GM18873 (cell line): ENCODE measurements around the gene PVALEF.

ENCODE experiments used
- ATAC-seq: cut with Tn5 transposase; IDR thresholded peaks from one replicate; pipeline ENCODE4 v1.9.1; 2021; ENCODE audit warnings: mild to moderate bottlenecking, moderate library complexity, moderate number of reproducible peaks; ENCODE audit not compliant: unreplicated experiment, low FRiP score

Gene PVALEF

DNA sequence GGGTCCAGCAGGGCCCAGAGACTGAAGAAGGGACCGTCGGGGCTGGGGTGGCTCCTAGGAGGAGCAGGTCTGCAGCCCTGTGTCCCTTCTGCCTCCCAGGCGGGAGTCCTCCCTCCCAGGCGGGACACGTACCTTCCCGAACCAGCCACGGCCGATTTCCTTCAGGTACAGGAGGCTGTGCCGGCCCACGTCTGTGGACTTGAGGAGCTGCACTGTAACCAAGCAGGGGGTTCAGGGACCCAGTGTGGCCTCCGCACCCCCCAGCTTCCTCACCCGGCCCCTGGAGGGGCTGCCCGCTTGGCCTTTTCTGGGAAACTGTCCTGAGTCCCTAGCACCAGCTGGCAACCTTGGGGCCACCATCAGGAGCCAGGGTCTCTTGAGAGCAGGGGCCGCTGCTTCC lies 37.0 kb upstream of the PVALEF start:
- ATAC-seq: no peak

DNA sequence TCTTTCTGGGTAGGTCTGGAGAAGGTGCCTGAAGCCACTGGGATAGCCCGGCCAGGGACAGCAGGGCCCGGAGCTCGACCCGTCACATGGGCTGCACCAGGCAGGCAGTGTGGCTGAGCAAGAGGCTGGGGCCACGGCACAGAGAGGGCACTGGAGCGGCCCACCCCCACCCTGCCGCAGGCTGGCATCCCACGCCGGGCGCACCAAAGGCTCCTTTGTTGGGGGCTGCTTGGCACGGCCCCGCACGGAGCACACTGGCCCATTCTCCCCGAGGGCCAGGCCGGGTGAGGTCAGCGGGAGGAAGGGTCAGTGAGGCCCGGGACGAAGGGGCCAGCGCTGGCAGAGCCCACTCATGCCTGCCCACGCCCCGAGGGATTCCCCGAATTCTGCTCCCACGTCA lies 36.5 kb upstream of the PVALEF start:
- ATAC-seq: no peak

DNA sequence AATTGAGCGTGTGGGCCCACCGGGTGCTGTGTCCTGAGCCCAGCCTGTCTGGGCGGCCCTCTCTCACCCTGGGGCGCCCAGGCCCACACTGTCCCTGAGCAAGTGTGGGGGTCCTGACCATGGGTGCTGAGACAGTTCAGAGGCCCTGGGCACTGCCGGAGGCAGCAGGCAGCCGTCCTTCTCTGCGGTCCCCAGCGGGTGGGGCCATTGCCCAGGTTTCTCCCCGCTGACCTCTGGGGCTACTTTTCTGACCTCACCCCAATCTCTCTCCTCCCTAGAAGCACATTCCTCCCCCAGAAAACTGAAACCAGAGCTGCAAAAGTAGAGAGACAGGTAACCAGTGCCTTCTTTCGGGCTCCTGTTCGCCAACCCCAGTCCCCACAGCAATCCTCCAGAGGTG lies 36.0 kb upstream of the PVALEF start:
- no peak for ATAC-seq

DNA sequence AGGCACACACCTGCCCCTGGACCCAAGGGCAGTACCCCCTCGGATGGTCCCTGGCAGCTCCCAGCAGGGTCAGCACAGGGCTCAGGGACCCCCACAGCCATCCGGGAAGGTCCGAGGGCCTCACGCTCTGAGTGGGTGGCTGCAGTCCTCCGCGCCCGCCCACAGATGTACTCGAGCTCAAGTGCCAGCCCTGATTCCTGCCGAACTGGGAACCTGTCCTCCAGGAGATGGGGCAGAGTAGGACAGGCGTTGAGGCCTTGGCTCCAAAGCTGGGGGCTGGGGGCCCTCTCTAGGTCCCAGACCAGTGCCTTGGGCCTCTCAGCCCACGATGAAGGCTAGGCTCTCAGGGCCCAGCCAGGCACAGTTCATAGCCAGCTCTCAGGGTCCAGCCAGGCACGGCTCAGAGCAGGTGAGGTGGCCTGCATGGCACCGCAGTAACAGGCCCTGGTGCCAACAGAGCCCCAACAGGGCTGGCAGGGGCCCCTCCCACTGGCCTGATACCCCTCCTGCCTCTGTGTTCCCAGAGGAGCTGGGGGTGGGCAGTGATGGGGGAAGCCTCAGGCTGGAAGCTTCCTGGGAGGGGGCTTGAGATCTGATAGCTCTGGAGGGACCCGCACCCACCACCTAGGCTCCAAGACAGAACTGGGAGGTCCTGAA lies 35.5 kb upstream of the PVALEF start:
- ATAC-seq: no peak

DNA sequence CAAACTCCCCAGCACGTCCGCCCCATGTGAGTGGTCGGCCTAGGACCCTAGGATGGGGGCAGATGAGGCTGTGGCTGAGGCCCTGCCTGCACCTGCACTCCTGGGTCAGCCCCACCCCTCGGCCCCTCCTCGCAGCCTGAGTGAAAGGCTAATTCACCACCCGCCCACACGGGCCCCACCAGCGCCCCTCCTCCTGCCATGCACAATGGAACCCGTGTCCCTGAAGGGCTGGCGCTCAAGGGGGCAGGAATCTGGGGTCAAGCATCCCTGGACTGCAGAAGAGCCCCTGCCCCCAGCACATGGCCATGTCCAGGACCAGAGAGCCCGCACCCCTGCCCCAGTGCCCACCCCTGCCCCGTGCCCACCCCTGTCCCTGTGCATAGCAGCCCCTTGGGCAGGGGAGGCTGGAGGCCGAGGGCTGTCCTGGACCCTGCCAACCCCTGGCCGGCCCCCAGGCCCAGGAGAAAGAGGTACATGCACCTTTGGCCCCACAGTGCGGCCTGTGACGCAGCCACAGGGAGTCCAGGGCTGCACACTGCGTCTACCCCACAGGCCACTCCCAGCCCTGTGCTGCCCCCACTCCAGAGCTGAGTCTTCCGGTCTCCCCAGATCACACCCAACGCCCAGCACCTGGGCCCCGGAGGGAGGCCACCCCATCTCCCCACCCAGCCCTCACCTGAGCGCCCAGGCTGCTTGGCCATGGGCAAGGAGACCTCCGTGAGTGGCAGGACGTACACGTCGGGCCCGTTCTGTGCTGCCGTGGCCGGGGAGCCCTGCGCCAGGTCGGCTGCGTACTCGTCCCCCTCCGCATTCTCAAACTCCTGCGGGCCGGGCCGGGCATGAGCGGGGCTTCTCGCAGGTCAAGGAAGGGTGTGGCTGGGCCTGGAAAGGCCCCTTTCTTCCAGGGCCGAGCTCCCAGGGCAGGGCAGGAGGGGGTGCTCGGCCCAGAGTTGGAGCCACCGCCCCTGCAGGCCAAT lies 34.6 kb upstream of the PVALEF start:
- no peak for ATAC-seq

DNA sequence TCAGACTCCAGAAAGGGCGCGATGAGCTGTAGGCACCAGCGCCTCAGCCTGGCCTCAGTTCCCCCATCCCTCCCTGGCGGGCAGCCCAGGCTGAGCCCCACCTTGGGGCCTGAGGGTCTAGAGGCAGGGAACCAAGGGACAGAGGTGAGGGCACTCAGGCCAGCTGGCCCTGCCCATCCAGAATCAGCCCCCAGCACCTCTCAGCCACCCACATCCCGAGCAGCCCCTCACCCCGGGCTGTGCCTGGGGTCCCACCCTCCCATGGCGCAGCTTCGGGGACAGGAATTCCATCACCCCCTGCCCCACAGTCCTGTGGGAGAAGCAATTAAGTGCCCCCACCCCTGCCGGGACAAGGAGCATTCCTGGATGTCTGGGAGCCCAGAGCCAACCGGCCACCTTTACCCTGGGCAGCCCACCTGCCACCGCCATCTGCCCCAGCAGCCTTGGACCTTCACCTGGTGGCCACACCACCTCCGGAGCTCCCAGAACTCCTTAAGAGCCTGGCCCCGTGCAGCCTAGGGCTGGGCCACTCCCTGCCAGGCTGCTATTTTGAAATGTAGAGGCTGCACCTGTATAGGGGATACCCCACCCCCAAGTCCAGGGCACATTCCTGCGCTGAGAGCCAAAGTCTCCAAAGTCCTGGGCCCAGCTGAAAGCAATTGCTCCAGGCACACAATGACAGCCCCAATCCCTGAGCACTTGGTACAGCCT lies 33.7 kb upstream of the PVALEF start:
- no peak for ATAC-seq

DNA sequence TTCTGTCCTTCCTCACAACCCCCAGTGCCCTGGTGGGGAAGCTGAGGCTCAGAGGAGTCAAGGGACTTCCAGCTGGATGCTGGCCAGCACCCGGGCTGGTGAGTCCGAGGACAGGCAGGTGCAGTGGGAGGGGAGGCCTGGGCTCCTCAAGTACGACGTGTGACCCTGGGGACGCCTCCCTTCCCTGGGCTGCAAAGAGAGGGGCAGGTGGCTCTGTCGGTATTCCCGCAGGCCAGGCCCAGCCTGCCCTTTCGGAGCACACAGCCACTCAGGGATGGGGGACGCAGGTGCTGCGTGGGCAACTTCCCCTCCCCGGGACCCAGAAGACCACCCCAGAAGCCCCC lies 33.1 kb upstream of the PVALEF start:
- ATAC-seq: no peak

DNA sequence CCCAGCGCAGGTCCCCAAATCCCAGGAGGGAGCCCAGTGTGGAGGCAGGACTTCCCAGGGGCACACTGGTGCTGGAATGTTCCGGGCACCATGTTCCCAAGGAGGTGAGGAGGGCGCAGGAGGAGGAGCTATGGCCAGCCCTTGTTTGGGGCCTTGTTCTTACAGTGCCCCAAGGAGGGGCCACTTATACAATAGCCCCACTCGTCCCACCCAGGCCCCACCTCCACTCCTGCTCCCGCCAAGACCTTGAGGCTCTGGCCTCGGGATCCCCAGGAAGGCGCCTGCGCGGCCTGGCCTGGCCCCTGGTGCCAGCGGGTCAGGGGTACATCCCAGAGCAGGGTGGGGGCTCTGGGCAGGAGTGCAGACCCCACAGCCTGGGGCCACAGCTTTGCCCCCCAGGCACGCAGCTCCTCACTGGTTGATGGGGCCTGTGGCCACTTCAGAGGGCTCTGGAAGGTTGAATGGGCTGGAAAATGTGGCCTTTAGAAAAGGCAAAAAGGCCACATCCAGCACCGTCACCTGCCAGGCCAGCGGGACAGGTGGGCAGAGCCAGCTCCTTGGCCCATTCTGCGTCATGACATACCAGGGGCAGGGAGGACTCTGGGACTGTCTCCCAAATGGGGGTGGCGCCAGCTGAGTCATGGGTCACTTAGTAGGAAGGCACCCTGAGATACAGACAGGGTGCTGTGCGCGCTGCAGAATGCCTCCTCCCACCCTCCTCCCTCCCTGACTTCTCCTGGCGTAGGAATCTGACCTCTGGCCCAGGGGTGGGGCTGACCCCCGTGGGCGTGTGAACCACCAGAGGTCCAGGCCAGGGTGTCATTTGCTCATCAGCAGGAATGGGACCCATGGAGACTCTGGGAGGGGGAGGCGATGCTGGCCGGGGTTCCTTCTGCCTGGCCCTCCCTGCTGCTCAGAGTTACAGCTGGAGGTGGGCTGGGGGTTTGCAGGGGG lies 32.3 kb upstream of the PVALEF start:
- no peak for ATAC-seq

DNA sequence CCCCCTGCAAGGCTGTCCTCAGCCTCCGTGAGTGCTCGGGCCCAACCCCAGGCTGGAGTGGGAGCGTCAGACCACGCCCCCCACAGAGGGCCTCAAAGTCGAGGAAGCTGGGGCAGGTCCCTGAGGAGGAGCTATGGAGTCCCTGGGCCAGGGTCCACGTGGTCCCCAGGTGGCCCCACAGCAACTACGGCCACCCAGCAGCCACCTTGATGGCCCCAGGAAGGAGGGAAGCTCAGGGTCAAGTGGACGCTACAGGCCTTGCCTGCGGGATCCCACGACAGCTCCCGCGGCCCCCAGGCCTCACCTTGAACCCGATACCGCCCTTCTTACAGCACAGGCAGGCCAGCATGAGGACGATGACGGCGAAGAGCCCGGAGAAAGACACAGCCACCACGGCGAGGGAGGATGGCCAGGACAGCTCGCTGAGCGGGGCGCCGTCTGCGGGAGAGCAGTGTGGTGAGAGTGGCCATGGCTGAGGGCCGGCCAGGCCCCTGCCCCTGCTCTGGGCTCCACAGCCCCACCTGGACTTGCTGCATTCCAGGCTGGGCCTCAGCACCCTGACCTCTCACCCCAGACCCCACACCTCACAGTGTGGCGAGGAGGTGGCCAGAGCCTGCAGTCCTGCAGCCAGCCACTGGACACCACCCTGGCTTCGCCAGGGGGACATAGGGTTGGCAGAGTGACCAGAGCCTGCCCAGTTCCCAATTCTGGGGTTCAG lies 31.1 kb upstream of the PVALEF start:
- no peak for ATAC-seq

DNA sequence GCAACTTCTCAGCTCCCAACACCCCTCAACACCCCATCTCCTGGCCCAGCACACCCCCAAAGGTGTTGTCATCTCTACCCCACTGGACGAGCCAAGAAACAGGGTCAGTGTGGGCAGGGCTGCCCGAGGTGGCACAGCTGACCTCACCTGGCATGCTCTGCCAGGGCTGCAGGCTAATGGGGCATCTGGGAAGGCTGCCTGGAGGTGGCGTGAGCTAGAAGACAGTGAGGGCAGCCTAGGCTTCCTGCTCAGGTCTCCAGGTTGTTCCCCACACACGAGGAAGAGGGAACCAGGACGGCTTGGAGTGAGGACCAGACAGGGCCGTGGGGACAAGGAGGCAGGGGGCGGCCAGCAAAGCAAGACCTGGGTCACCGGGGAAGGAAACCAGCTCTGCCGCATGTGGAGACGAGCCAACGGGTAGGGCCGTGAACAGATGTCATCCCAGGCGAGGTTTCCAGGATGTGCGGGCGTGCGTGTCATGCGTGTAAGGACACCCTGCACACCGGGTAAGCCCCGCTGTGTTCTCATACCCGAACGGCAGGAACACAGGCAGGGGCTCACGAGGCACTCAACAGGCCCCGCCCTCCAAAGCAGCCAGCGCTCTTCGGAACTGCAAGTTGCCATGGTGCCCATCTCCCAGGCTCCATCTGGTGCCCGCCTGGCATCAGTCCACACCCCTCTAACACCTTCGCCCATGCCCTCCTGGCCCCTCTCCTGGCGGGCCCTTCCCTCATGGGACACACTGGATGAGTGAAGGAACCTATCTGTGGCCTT lies 29.6 kb upstream of the PVALEF start:
- no peak for ATAC-seq

DNA sequence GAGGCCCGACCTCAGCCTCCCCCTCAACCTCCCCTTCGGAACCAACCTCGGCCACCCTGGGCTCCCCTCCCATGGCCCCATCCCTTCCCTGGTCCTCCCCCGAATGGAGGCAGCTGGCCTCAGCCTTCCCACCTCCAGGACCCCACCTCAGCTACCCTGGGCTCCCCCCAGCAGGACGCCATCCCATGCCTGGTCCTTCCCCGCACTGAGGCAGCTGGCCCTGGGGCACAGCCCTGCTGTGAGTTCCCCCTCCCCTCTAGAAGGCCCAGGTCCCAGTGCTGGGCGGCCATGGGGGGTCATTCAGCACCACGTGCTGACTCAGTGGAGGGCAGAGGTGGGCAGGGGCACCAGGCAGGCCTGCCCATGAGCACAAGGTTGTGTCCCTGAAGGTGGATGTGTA lies 28.9 kb upstream of the PVALEF start:
- no peak for ATAC-seq

DNA sequence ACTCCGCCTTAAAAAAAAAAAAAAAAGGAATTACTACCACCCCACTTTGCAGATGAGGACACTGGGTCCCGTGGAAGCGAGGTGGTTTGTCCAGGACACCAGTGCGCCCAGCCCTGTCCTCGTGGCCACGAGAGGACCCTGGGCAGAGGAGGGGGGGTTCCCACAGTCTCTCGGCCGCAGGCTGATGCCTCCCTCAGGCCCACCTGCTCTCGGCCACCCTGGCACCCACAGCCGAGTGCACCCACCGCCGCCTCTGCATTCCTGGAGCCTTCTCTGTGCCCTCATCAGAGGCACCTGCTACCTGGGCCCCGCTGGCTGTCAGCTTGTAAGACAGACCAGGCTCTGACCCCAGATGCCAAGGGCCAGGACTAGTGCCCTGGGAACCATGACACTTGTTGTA lies 28.1 kb upstream of the PVALEF start:
- ATAC-seq: no peak

DNA sequence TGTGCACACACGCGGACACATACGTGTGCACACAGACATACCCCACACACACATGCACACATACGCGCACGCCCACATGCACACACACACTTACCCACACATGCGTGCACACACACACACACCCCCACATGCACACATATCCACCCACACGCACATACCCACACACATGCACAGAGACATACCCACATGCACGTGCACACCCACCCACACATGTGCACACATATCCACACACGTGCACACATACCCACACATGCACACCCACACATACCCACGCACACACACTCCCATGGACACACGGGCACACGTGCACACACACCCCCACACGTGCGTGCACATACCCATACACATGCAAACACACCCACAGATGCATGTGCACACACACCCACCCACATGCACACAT lies 27.2 kb upstream of the PVALEF start:
- no peak for ATAC-seq

DNA sequence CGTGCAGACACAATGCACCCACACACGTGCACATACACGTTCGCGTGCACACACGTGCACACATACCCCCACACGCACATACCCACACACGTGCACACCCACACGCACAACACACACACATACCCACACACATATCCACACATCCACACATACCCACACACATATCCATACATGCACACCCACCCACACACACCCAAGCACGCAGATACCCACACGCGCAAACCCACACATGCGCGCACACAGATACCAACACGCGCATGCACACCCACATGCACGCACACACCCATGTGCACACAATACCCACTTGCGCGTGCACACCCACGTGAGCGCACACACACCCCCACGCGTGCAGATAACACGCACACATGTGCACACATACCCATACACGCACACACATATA lies 26.8 kb upstream of the PVALEF start:
- no peak for ATAC-seq

DNA sequence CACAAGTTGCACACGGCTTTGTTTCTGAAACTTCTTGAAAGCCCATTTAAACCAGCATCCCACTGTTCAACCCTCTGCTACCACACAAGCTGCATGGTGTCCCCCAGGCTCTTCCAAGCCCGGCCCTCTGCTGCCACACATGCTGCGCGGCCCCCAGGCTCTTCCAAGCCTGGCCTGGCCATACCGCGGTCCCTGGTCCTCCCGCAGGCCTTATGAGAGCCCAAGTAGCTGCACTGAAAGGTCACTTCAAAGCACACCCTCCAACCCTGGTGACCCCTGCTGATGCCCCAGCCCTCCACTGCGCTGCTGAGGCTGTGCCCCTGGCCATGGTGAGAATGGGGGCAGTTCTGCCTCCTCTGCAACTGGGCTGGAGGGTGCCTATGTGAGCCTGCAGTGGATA lies 25.9 kb upstream of the PVALEF start:
- ATAC-seq: no peak

DNA sequence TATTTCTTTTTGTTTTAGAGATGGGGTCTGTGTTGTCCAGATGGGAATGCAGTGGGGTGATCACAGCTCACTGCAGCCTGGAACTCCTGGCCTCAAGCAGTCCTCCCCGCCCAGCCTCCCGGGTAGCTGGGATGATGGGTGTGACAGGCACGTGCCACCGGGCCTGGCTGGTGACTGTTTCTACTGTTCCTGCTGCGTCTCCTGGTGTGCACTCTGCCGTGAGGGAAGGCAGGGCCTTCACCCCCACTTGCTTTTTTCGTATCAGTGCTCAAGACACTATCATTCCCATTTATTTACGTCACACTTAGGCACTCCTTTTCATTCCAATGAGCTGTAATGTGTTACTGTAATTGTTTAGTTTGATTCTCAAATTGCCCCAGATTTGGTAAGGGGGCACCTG lies 25.3 kb upstream of the PVALEF start:
- ATAC-seq: no peak

DNA sequence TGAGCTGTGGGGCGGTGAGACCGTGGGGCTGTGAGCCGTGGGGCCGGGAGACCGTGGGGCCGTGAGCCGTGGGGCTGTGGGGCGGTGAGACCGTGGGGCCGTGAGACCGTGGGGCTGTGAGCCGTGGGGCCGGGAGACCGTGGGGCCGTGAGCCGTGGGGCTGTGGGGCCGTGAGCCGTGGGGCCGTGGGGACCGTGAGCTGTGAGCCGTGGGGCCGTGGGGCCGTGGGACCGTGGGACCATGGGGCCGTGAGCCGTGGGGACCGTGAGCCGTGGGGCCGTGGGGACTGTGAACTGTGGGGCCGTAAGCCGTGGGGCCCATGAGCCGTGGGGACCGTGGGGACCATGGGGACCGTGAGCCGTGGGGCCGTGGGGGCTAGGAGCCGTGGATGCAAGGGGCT lies 24.6 kb upstream of the PVALEF start:
- ATAC-seq: no peak

DNA sequence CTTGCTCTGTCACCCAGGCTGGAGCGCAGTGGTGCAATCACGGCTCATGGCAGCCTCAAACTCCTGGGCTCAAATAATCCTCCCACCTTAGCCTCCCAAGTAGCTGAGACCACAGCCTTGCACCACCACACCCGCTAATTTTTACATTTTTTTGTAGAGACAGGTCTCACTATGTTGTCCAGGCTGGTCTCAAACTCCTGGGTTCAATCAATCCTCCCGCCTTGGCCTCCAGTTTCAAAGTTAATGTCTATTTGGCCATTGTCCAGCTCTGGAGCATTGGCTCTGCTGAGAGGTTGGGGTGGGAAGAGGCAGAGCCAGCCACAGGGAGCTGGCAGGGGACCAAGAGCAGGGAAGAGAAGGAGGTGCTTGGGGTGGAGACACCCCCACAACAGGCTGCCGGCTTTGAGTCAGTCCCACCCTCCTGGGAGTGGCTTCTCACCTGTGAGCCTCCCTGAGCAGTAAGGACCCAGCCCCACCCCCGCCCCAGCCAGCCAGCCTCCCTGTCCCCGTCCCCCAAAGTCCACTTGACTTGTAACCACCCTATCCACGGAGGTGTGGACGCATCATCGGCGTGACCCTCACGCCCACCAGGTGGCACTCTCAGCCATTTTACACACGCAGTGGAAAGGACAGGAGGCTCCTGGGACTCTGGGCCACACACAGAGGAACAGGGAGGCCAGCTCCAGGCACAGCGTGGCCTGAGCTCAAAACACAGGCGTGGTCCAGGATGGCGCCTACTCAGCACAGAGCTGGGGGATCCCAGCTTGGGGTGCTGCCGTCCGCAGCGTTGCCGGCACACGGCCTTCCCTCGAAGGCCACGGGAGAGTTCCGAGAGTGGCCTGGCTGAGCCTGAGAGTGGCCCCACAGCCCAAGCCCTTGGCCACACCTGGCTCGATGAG lies 22.8 kb upstream of the PVALEF start:
- ATAC-seq: no peak
